ENCODE results near the gene NOC4L. TPM values are rescaled to one million over a fixed set of nuclear protein-coding genes. Genes with fewer than 3 reads are reported as not detected.

NOC4L gene
- total and polyA plus RNA-seq, 2 donors (not counting 3 experiments of a cell fraction or from before 2014, with no cell fraction given), result 19.4 to 29.4 TPM

GRCh38 chr12:132153501-132154340 is 9.5 kb downstream of the NOC4L start:
- CTCF ChIA-PET, result interaction anchor here (0.5 to 1.8 kb wide), 40 partner anchors 9 to 463 kb away, joined by 3 to 119 read pairs (median 4); no protein-coding TSS in a partner anchor
- H2AFZ ChIP-seq (ENCODE audit: low read depth, low read length), result no peak overlapping the region
- intact Hi-C loops (cut with micrococcal nuclease), result loop anchor here (1.0 kb wide), 3 partner anchors 66 to 408 kb away; no protein-coding TSS in a partner anchor
- no peak overlapping the region for H3K9ac ChIP-seq (replicated peaks; ENCODE audit: extremely low read depth, insufficient read depth, low read length)
- DNase-seq (ENCODE audit: low read depth, low spot score) (peak; percentile 53), FAIRE-seq (peak; percentile 69)
- H3K27ac ChIP-seq (ENCODE audit: insufficient read depth, low read depth, low read length), result no peak overlapping the region
- no peak overlapping the region for H3K4me2 ChIP-seq (ENCODE audit: insufficient read depth, low read length)
- BruUV-seq (replicated peaks), result no TSS peak
- POLR2A ChIA-PET, result interaction anchor here (0.6 kb wide), 1 partner anchor 61 kb away, joined by 3 read pairs; no protein-coding TSS in a partner anchor
- no peaks in the 10 kb centered on the region for H3K79me2 ChIP-seq (ENCODE audit: control insufficient read depth, insufficient read depth, low read length)
- H3K9me1 ChIP-seq (replicated peaks; ENCODE audit: control insufficient read depth, extremely low read depth, insufficient read depth, low read length), result no peaks in the 10 kb centered on the region
- no peaks in the 10 kb centered on the region for H3K27me3 ChIP-seq (ENCODE audit: control insufficient read depth in 2 of 2, insufficient read depth in 2 of 2, low read length in 2 of 2)
- dilution Hi-C loops (cut with MboI; ENCODE audit: extremely low pct_ligation_motif_present, low sequenced_read_pairs), result no loop called here
- H3K36me3 ChIP-seq (ENCODE audit: control insufficient read depth in 2 of 2, extremely low read depth in 1 of 2, insufficient read depth in 2 of 2, low read length in 2 of 2), result peaks cover 0 to 6% of the 10 kb centered on the region in 2 experiments
- TF ChIP-seq, protein P1, sequence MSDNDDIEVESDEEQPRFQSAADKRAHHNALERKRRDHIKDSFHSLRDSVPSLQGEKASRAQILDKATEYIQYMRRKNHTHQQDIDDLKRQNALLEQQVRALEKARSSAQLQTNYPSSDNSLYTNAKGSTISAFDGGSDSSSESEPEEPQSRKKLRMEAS (IDR thresholded peaks at IDR 0.05; ENCODE audit: insufficient read depth, insufficient read length), result no peak
- peak; percentile 89 to 98 for TF ChIP-seq CTCF (IDR thresholded peaks at IDR 0.05; ENCODE audit: extremely low read depth in 1 of 2, insufficient read depth in 1 of 2, low read depth in 1 of 2, low read length in 2 of 2)
- H3K4me1 ChIP-seq (ENCODE audit: control insufficient read depth, extremely low read depth, insufficient read depth, low read length), result no peaks in the 10 kb centered on the region
- no peaks in the 10 kb centered on the region for H4K20me1 ChIP-seq (replicated peaks; ENCODE audit: control insufficient read depth, extremely low read depth, insufficient read depth, low read length)
- no peak overlapping the region for H3K4me3 ChIP-seq (replicated peaks in 1 of 3; ENCODE audit: insufficient read depth in 1 of 3, low read depth in 1 of 3, low read length in 3 of 3)
- no peaks in the 10 kb centered on the region for H3K9me3 ChIP-seq (replicated peaks; ENCODE audit: control insufficient read depth, insufficient read depth, low read length)
